ENCODE results near the gene MPST.

- TF ChIP-seq POLR2AphosphoS5 (IDR thresholded peaks at IDR 0.05) = no peak
- TF ChIP-seq POLR2A (IDR thresholded peaks at IDR 0.05) = no peak
- no peak for TF ChIP-seq CTCF (IDR thresholded peaks at IDR 0.05)
- no peak for TF ChIP-seq EP300 (IDR thresholded peaks at IDR 0.05)
Measured at GRCh38 chr22:37018815-37019308, 680 bp upstream of the MPST start.

Measured in suprapubic skin (tissue), 4 donors.